ENCODE data around the gene ABCB6. TPM values are rescaled to one million over a fixed set of nuclear protein-coding genes. Genes with fewer than 3 reads are reported as not detected.

Gene ABCB6
- total and polyA plus RNA-seq, 10 of the 15 experiments (the other 5 are each of a cell fraction or from before 2014, with no cell fraction given): 2.3 to 22.1 (median 13.8) TPM

DNA sequence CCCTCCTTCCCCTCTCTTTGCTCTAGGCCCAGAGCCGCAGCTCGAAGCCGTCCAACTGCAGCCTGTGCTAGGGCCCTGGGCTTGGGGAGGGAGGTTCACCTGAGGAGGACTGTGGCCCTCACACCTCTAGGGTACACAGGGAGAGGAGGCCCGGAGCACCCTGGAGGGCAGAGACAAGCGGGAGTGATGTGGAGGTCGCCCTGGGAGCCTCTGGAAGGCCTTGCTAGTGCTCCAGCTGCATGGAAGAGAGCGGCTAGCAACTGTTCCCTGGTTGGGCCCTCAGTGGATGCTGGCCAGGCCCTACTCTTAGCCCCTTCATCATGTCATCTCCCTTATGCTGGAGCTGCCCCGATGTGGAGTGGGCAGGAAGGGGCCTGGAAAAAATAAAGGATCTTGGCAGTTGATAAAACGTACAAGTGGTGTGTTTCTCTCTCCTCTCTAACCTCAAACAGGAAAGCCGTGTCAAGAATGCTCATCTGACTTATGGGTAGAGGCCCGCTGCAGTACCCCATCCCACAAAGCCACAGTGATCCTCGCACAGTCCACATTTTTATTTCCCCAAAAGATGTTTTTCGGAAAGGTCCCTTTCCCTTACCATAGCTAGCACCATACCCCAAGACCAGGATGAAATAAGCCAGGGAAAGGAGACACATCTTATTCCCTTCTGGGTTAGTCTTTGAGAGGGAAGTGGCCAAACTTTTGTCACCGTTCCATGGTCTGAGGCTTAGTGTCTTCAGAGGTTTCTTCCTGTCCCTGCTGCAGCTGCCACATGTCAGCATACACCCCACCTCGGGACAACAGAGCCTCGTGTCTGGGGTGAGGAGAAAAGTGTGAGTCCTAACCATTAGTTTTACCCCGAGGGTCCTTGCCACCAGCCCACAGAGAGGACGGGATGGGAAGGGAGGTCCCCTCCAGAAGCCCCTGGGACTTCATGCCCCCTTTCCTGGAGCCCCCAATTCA lies 9.2 kb downstream of the ABCB6 start:
- intact Hi-C loops (cut with micrococcal nuclease; ENCODE audit: unreplicated experiment) (loop anchor here (5.0 kb wide), 1 partner anchor 68 kb away; the partner anchor contains the start of gene DNAJB2), in situ Hi-C loops (cut with MboI) (loop anchor here (5.0 kb wide), 1 partner anchor 37 kb away; the partner anchor contains the start of gene SLC23A3)
- SMC1A ChIA-PET (ENCODE audit: uncharacterized antibody, unreplicated experiment): no interaction called here
- RAD21 ChIA-PET (ENCODE audit: unreplicated experiment): interaction anchor here (1.1 kb wide), 1 partner anchor 36 kb away, joined by 3 read pairs; no protein-coding TSS in a partner anchor
- BruUV-seq (replicated peaks): no TSS peak
- POLR2A ChIA-PET: interaction anchor here (0.5 to 4.0 kb wide), 3 partner anchors 18 to 33 kb away, joined by 4 to 25 read pairs (median 4); partner anchors contain the start of genes ANKZF1, ATG9A and CNPPD1
- Histone ChIP-seq H3K9ac (ENCODE audit: control insufficient read depth, insufficient read depth, low read length) (no peak overlapping the region), H3K79me2 (ENCODE audit: control insufficient read depth, insufficient read depth, low read length) (no peaks in the 10 kb centered on the region; the same call in 1 of the 2 replicates), H3K27ac (ENCODE audit: control insufficient read depth, insufficient read depth) (no peak overlapping the region), H2AFZ (ENCODE audit: control insufficient read depth, low read depth, low read length) (no peak overlapping the region), H4K20me1 (ENCODE audit: control insufficient read depth, insufficient read depth) (no peaks in the 10 kb centered on the region), H3K27me3 (replicated peaks in 1 of 2; ENCODE audit: control insufficient read depth in 2 of 2, insufficient read depth in 2 of 2, low read length in 1 of 2) (no peaks in the 10 kb centered on the region), H3K9me3 (replicated peaks; ENCODE audit: control insufficient read depth, insufficient read depth, low read length) (no peaks in the 10 kb centered on the region), H3K36me3 (ENCODE audit: control insufficient read depth in 2 of 2, insufficient read depth in 2 of 2, low read length in 1 of 2) (peaks cover 0 to 9% of the 10 kb centered on the region in 2 experiments; a peak in 3 of 4 replicates), H3K4me2 (ENCODE audit: control insufficient read depth, insufficient read depth) (no peak overlapping the region), H3K4me3 (no peak overlapping the region), H3K4me1 (ENCODE audit: control insufficient read depth, insufficient read depth, low read length) (peaks cover 8% of the 10 kb centered on the region)
- FAIRE-seq: no peak
- CTCF ChIA-PET: interaction anchor here (0.6 to 2.2 kb wide), 4 partner anchors 38 to 86 kb away, joined by 3 to 13 read pairs (median 4); no protein-coding TSS in a partner anchor
- ATAC-seq: no peak
- 61% methylated on average over 18 of the region's 18 CpGs for WGBS (ENCODE audit: insufficient coverage, insufficient replicate concordance, low lambda C conversion rate, missing lambda C conversion rate)
- DNase-seq (ENCODE audit: low read depth, low spot score): no peak
- TF ChIP-seq, protein P1, sequence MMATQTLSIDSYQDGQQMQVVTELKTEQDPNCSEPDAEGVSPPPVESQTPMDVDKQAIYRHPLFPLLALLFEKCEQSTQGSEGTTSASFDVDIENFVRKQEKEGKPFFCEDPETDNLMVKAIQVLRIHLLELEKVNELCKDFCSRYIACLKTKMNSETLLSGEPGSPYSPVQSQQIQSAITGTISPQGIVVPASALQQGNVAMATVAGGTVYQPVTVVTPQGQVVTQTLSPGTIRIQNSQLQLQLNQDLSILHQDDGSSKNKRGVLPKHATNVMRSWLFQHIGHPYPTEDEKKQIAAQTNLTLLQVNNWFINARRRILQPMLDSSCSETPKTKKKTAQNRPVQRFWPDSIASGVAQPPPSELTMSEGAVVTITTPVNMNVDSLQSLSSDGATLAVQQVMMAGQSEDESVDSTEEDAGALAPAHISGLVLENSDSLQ (IDR thresholded peaks at IDR 0.05): no peak
- TF ChIP-seq ZNF384 (IDR thresholded peaks at IDR 0.05; ENCODE audit: borderline replicate concordance, low read depth, low read length) (no peak), HCFC1 (IDR thresholded peaks at IDR 0.05; ENCODE audit: low read length) (no peak), JUND (IDR thresholded peaks at IDR 0.05; ENCODE audit: low read depth, low read length) (no peak), TBL1XR1 (IDR thresholded peaks at IDR 0.05; ENCODE audit: low read depth, low read length) (no peak), BHLHE40 (IDR thresholded peaks at IDR 0.05; ENCODE audit: borderline replicate concordance in 1 of 2, low read depth in 2 of 2, low read length in 1 of 2) (no peak), STAT1 (conservative IDR thresholded peaks at IDR 0.05) (no peak), NFYB (IDR thresholded peaks at IDR 0.05; ENCODE audit: insufficient read depth, low read depth, low read length) (no peak), MXI1 (IDR thresholded peaks at IDR 0.05; ENCODE audit: low read depth, low read length) (no peak), PAX8 (IDR thresholded peaks at IDR 0.05) (no peak), KAT2A (conservative IDR thresholded peaks at IDR 0.05; ENCODE audit: control insufficient read depth, low read depth, low read length) (no peak)
- TF ChIP-seq, protein P2, sequence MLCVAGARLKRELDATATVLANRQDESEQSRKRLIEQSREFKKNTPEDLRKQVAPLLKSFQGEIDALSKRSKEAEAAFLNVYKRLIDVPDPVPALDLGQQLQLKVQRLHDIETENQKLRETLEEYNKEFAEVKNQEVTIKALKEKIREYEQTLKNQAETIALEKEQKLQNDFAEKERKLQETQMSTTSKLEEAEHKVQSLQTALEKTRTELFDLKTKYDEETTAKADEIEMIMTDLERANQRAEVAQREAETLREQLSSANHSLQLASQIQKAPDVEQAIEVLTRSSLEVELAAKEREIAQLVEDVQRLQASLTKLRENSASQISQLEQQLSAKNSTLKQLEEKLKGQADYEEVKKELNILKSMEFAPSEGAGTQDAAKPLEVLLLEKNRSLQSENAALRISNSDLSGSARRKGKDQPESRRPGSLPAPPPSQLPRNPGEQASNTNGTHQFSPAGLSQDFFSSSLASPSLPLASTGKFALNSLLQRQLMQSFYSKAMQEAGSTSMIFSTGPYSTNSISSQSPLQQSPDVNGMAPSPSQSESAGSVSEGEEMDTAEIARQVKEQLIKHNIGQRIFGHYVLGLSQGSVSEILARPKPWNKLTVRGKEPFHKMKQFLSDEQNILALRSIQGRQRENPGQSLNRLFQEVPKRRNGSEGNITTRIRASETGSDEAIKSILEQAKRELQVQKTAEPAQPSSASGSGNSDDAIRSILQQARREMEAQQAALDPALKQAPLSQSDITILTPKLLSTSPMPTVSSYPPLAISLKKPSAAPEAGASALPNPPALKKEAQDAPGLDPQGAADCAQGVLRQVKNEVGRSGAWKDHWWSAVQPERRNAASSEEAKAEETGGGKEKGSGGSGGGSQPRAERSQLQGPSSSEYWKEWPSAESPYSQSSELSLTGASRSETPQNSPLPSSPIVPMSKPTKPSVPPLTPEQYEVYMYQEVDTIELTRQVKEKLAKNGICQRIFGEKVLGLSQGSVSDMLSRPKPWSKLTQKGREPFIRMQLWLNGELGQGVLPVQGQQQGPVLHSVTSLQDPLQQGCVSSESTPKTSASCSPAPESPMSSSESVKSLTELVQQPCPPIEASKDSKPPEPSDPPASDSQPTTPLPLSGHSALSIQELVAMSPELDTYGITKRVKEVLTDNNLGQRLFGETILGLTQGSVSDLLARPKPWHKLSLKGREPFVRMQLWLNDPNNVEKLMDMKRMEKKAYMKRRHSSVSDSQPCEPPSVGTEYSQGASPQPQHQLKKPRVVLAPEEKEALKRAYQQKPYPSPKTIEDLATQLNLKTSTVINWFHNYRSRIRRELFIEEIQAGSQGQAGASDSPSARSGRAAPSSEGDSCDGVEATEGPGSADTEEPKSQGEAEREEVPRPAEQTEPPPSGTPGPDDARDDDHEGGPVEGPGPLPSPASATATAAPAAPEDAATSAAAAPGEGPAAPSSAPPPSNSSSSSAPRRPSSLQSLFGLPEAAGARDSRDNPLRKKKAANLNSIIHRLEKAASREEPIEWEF (IDR thresholded peaks at IDR 0.05; ENCODE audit: insufficient replicate concordance, low read depth, low read length): no peak
- TF ChIP-seq, protein P3, sequence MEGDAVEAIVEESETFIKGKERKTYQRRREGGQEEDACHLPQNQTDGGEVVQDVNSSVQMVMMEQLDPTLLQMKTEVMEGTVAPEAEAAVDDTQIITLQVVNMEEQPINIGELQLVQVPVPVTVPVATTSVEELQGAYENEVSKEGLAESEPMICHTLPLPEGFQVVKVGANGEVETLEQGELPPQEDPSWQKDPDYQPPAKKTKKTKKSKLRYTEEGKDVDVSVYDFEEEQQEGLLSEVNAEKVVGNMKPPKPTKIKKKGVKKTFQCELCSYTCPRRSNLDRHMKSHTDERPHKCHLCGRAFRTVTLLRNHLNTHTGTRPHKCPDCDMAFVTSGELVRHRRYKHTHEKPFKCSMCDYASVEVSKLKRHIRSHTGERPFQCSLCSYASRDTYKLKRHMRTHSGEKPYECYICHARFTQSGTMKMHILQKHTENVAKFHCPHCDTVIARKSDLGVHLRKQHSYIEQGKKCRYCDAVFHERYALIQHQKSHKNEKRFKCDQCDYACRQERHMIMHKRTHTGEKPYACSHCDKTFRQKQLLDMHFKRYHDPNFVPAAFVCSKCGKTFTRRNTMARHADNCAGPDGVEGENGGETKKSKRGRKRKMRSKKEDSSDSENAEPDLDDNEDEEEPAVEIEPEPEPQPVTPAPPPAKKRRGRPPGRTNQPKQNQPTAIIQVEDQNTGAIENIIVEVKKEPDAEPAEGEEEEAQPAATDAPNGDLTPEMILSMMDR (IDR thresholded peaks at IDR 0.05 in 2 of 3, conservative IDR thresholded peaks at IDR 0.05 in 1 of 3; ENCODE audit: control insufficient read depth in 2 of 3, extremely low read depth in 1 of 3, insufficient read depth in 1 of 3, low read depth in 3 of 3, low read length in 3 of 3): no peak

All from GM12878 (cell line).